ENCODE data around the gene CFAP91. TPM values are rescaled to one million over a fixed set of nuclear protein-coding genes. Genes with fewer than 3 reads are reported as not detected.
A peak's percentile ranks its signal among the peaks of the same experiment; 100 is the strongest.

Gene CFAP91
- total RNA-seq, 6 experiments from 2014 or later: 0.09 to 5.7 (median 1.1) TPM

- TF ChIP-seq POLR2A (IDR thresholded peaks at IDR 0.05) (no peak), CTCF (IDR thresholded peaks at IDR 0.05) (no peak)
- no peak for ATAC-seq
- Histone ChIP-seq H3K4me1 (no peaks in the 10 kb centered on the region), H3K36me3 (no peaks in the 10 kb centered on the region), H3K9me3 (no peaks in the 10 kb centered on the region), H3K27me3 (no peaks in the 10 kb centered on the region), H3K4me3 (no peak overlapping the region), H3K27ac (no peak overlapping the region)
- 15% methylated on average over 1 of the region's 1 CpG for WGBS (ENCODE audit: insufficient coverage, low coverage, low lambda C conversion rate, missing lambda C conversion rate)
- intact Hi-C loops (cut with DNase I): no loop called here
- DNase-seq: no peak
Observed at GRCh38 chr3:119683421-119683820, 19.4 kb upstream of the CFAP91 start.

GRCh38 chr3:119690043-119690656, 12.7 kb upstream of the CFAP91 start:
- Histone ChIP-seq H3K4me3 (no peak overlapping the region), H3K27me3 (no peaks in the 10 kb centered on the region), H3K4me1 (no peaks in the 10 kb centered on the region), H3K9me3 (no peaks in the 10 kb centered on the region), H3K36me3 (no peaks in the 10 kb centered on the region), H3K27ac (no peak overlapping the region)
- no peak for DNase-seq
- peak; percentile 39 to 67 (median 64) for ATAC-seq
- peak; percentile 48 to 59 (median 52) for TF ChIP-seq CTCF (IDR thresholded peaks at IDR 0.05)
- TF ChIP-seq POLR2A (IDR thresholded peaks at IDR 0.05): no peak
- intact Hi-C loops (cut with DNase I): no loop called here
- WGBS (ENCODE audit: insufficient coverage, low coverage, low lambda C conversion rate, missing lambda C conversion rate): 60% methylated on average over 4 of the region's 4 CpGs

GRCh38 chr3:119695480-119695879, 7.3 kb upstream of the CFAP91 start:
- Histone ChIP-seq H3K9me3 (no peaks in the 10 kb centered on the region), H3K27me3 (no peaks in the 10 kb centered on the region), H3K4me1 (no peaks in the 10 kb centered on the region), H3K27ac (no peak overlapping the region), H3K4me3 (no peak overlapping the region), H3K36me3 (no peaks in the 10 kb centered on the region)
- WGBS (ENCODE audit: insufficient coverage, low coverage, low lambda C conversion rate, missing lambda C conversion rate): 100% methylated on average over 2 of the region's 2 CpGs
- DNase-seq (no peak), ATAC-seq (no peak)
- intact Hi-C loops (cut with DNase I): no loop called here
- TF ChIP-seq CTCF (IDR thresholded peaks at IDR 0.05): no peak
- TF ChIP-seq POLR2A (IDR thresholded peaks at IDR 0.05): no peak

GRCh38 chr3:119697394-119697793, 5.4 kb upstream of the CFAP91 start:
- no peaks in the 10 kb centered on the region for H3K36me3 ChIP-seq
- intact Hi-C loops (cut with DNase I): no loop called here
- WGBS (ENCODE audit: insufficient coverage, low coverage, low lambda C conversion rate, missing lambda C conversion rate): 88% methylated on average over 3 of the region's 5 CpGs
- ATAC-seq: no peak
- no peak for TF ChIP-seq POLR2A (IDR thresholded peaks at IDR 0.05)
- no peak overlapping the region for H3K4me3 ChIP-seq
- no peak for DNase-seq
- no peak overlapping the region for H3K27ac ChIP-seq
- no peaks in the 10 kb centered on the region for H3K27me3 ChIP-seq
- no peaks in the 10 kb centered on the region for H3K9me3 ChIP-seq
- peaks cover 0 to 1% (median 0%) of the 10 kb centered on the region in 4 donors for H3K4me1 ChIP-seq

- H3K27ac ChIP-seq: no peak overlapping the region
- H3K9me3 ChIP-seq: no peaks in the 10 kb centered on the region
- ATAC-seq (peak in 3 of 4 donors; percentile 10 to 58 (median 34)), DNase-seq (no peak)
- TF ChIP-seq CTCF (IDR thresholded peaks at IDR 0.05): no peak
- peak; percentile 16 for TF ChIP-seq POLR2A (IDR thresholded peaks at IDR 0.05)
- intact Hi-C loops (cut with DNase I): no loop called here
- peaks cover 0 to 16% (median 5%) of the 10 kb centered on the region in 4 donors for H3K4me1 ChIP-seq
- no peaks in the 10 kb centered on the region for H3K27me3 ChIP-seq
- no peaks in the 10 kb centered on the region for H3K36me3 ChIP-seq
- H3K4me3 ChIP-seq: no peak overlapping the region
- 64% methylated on average over 4 of the region's 4 CpGs for WGBS (ENCODE audit: insufficient coverage, low coverage, low lambda C conversion rate, missing lambda C conversion rate)
Observed at GRCh38 chr3:119700269-119700919, 2.4 kb upstream of the CFAP91 start.
